GM12878 (cell line): ENCODE results near the gene RPS6KA4. TPM values are rescaled to one million over a fixed set of nuclear protein-coding genes. Genes with fewer than 3 reads are reported as not detected.

Experiments used
- ATAC-seq: fragments of 200-7000 bp; cut with Tn5 transposase; 3 replicates; pipeline ENCODE4 v1.9.1; 2020; ENCODE audit warnings: mild to moderate bottlenecking, moderate library complexity
- BruUV-seq: library from RNA; stranded (reverse); fragments of 400-500 nt; replicated peaks from 2 replicates; lab custom pipeline; 2021; lab: Mats Ljungman, UMichigan
- CTCF ChIA-PET: fragments of 300-600 bp; sonication (Branson Sonifier 250); formaldehyde crosslinking; extraction: SDS; loops from one replicate; lab custom pipeline; 2021; ENCODE audit warnings: inconsistent platforms; lab: Yijun Ruan, JAX
- POLR2A ChIA-PET: fragments of 350-600 bp; formaldehyde crosslinking; extraction: SDS; loops from one replicate; lab custom pipeline; 2021; ENCODE audit warnings: inconsistent platforms; lab: Charles Lee
- RAD21 ChIA-PET: fragments of 300-600 bp; sonication (Branson Sonifier 250); formaldehyde crosslinking; loops from one replicate; lab custom pipeline; 2023; ENCODE audit warnings: antibody characterized with exemption; ENCODE audit not compliant: unreplicated experiment; lab: Charles Lee
- SMC1A ChIA-PET: fragments of 300-600 bp; sonication (Branson Sonifier 250); formaldehyde crosslinking; loops from one replicate; lab custom pipeline; 2023; ENCODE audit not compliant: unreplicated experiment, uncharacterized antibody; lab: Charles Lee
- DNase-seq: peaks from one replicate; pipeline ENCODE4 v3.0.0-alpha.2; 2011; ENCODE audit warnings: low read depth, low spot score
- FAIRE-seq: peaks from 3 replicates; lab custom pipeline; 2011; peaks lifted over from hg19 to GRCh38; lab: Jason Lieb, UNC
- H2AFZ ChIP-seq: 2 replicates; pipeline ENCODE4 v1.6.0; 2011; ENCODE audit warnings: low read depth, low read length, control low read depth; ENCODE audit not compliant: control insufficient read depth
- H3K27ac ChIP-seq: 2 replicates; pipeline ENCODE4 v1.5.1; 2011; ENCODE audit warnings: control low read depth; ENCODE audit not compliant: control insufficient read depth, insufficient read depth
- H3K27me3 ChIP-seq, 2 experiments: replicated peaks in 1 of 2; 2 replicates each; pipeline versions ENCODE4 v1.6.0 to v1.6.1; 2011; ENCODE audit warnings: low read length in 1 of 2; ENCODE audit not compliant: control insufficient read depth in 2 of 2, insufficient read depth in 2 of 2
- H3K36me3 ChIP-seq, 2 experiments: 2 replicates each; pipeline ENCODE4 v1.5.1; 2011; ENCODE audit warnings: low read length in 1 of 2; ENCODE audit not compliant: control insufficient read depth in 2 of 2, insufficient read depth in 2 of 2
- H3K4me1 ChIP-seq: 2 replicates; pipeline ENCODE4 v1.6.1; 2011; ENCODE audit warnings: mild to moderate bottlenecking, low read length, moderate library complexity, mixed read lengths; ENCODE audit not compliant: control insufficient read depth, insufficient read depth
- H3K4me2 ChIP-seq: 2 replicates; pipeline ENCODE4 v1.6.0; 2011; ENCODE audit warnings: control low read depth; ENCODE audit not compliant: control insufficient read depth, insufficient read depth
- H3K4me3 ChIP-seq: fragments of 200-600 bp; sonication (generic); 2 replicates; pipeline ENCODE4 v1.5.1; 2016
- H3K79me2 ChIP-seq: 2 replicates; pipeline ENCODE4 v1.6.0; 2011; ENCODE audit warnings: low read length; ENCODE audit not compliant: control insufficient read depth, insufficient read depth
- H3K9ac ChIP-seq: 2 replicates; pipeline ENCODE4 v1.8.0; 2011; ENCODE audit warnings: low read length, control low read depth, mixed read lengths; ENCODE audit not compliant: control insufficient read depth, insufficient read depth
- H3K9me3 ChIP-seq: replicated peaks from 3 replicates; pipeline ENCODE4 v1.5.1; 2011; ENCODE audit warnings: mild to moderate bottlenecking, low read length; ENCODE audit not compliant: control insufficient read depth, insufficient read depth
- H4K20me1 ChIP-seq: 2 replicates; pipeline ENCODE4 v1.6.0; 2011; ENCODE audit not compliant: control insufficient read depth, insufficient read depth
- E2F8 ChIP-seq: fragments of 450-650 bp; IDR thresholded peaks from 2 replicates; pipeline ENCODE4 v1.6.1; 2018; ENCODE audit warnings: mild to moderate bottlenecking, low read depth, moderate library complexity; ENCODE audit not compliant: partially characterized antibody
- ESRRA ChIP-seq: IDR thresholded peaks from 2 replicates; pipeline ENCODE4 v1.6.1; 2012; ENCODE audit warnings: mild to moderate bottlenecking, low read length, improper control_type of control experiment
- HSF1 ChIP-seq: fragments of 150-350 bp; IDR thresholded peaks from 2 replicates; pipeline ENCODE4 v1.6.1; 2014; ENCODE audit warnings: mild to moderate bottlenecking, low read depth, low read length
- MEF2A ChIP-seq: IDR thresholded peaks from 2 replicates; pipeline ENCODE4 v1.6.1; 2011; ENCODE audit warnings: low read depth, mild to moderate bottlenecking, low read length, moderate library complexity; ENCODE audit not compliant: insufficient read depth
- NR2C2 ChIP-seq: IDR thresholded peaks from 2 replicates; pipeline ENCODE4 v1.6.1; 2011; ENCODE audit warnings: borderline replicate concordance, low read depth; ENCODE audit not compliant: control insufficient read depth, insufficient read length
- NR2F1 ChIP-seq: fragments of 450-650 bp; conservative IDR thresholded peaks from 2 replicates; pipeline ENCODE4 v1.6.1; 2017; ENCODE audit warnings: mild to moderate bottlenecking
- SPI1 ChIP-seq: IDR thresholded peaks from 2 replicates; pipeline ENCODE4 v1.6.1; 2011; ENCODE audit warnings: low read depth, mild to moderate bottlenecking, low read length, moderate library complexity, borderline replicate concordance; ENCODE audit not compliant: insufficient read depth
- ZBTB40 ChIP-seq: fragments of 450-650 bp; IDR thresholded peaks from 2 replicates; pipeline ENCODE4 v1.6.1; 2016; ENCODE audit warnings: mild to moderate bottlenecking, moderate library complexity, borderline replicate concordance
- ZNF384 ChIP-seq: IDR thresholded peaks from 2 replicates; pipeline ENCODE4 v1.6.1; 2012; ENCODE audit warnings: low read depth, mild to moderate bottlenecking, low read length, improper control_type of control experiment, borderline replicate concordance
- in situ Hi-C: fragments of 300-500 bp; cut with MboI; formaldehyde crosslinking; loops from 9 replicates; pipeline ENCODE4 v1.14.3; 2018; ENCODE audit warnings: mixed read lengths
- intact Hi-C: fragments of 100-400 bp; cut with micrococcal nuclease; formaldehyde crosslinking; loops from one replicate; pipeline ENCODE4 v1.14.2; 2022; ENCODE audit not compliant: unreplicated experiment
- polyA plus RNA-seq, 11 experiments: library from polyadenylated mRNA; depleted of rRNA in 4 of 11; unstranded in 6 of 11; stranded (reverse) in 5 of 11; fragments of >200 nt; fragmentation: Nextera tagmentation in 4 of 11; fragmentation: Illumina TruSeq in 1 of 11; extraction: Ambion mirVana in 4 of 11; extraction: Trizol in 1 of 11; gene quantifications; 1 replicate in 1 of 11; 2 replicates in 10 of 11; pipeline versions ENCODE4 v1.2.1 to v1.2.3, GENCODE V29; 2011 to 2016; ENCODE audit warnings: inconsistent platforms in 2 of 11, missing spikeins in 2 of 11, low read depth in 1 of 11
- total RNA-seq, 4 experiments: library from RNA; depleted of rRNA in 3 of 4; stranded (reverse); fragments of >200 nt in 3 of 4; fragmentation: Illumina TruSeq in 1 of 4; extraction: Trizol in 1 of 4; gene quantifications; 2 replicates each; pipeline versions ENCODE4 v1.2.1 to v1.2.3, GENCODE V29; 2013 to 2021

Gene RPS6KA4
- total and polyA plus RNA-seq, 10 of the 15 experiments (the other 5 are each of a cell fraction or from before 2014, with no cell fraction given), result 0.34 to 32.6 (median 11.3) TPM

GRCh38 chr11:64387916-64388315 lies 29.0 kb downstream of the RPS6KA4 start:
- ChIA-PET RAD21 (interaction anchor here (0.7 kb wide), 1 partner anchor 261 kb away, joined by 3 read pairs; no protein-coding TSS in a partner anchor), POLR2A (interaction anchor here (0.7 kb wide), 1 partner anchor 577 kb away, joined by 6 read pairs; no protein-coding TSS in a partner anchor), CTCF (interaction anchor here (1.2 kb wide), 1 partner anchor 28 kb away, joined by 4 read pairs; no protein-coding TSS in a partner anchor), SMC1A (no interaction called here)
- intact Hi-C loops, result no loop called here
- Histone ChIP-seq H2AFZ (no peak overlapping the region), H3K4me3 (no peak overlapping the region), H3K4me1 (no peaks in the 10 kb centered on the region), H3K79me2 (no peaks in the 10 kb centered on the region), H4K20me1 (no peaks in the 10 kb centered on the region), H3K9me3 (peaks cover 8% of the 10 kb centered on the region; the same call in 2 of the 3 replicates), H3K27me3 (peaks cover 0 to 2% of the 10 kb centered on the region in 2 experiments; a peak in 2 of 4 replicates), H3K27ac (no peak overlapping the region), H3K36me3 (no peaks in the 10 kb centered on the region), H3K9ac (no peak overlapping the region), H3K4me2 (no peak overlapping the region)
- no peak for DNase-seq
- FAIRE-seq, result no peak
- BruUV-seq, result no TSS peak
- in situ Hi-C loops, result no loop called here
- no peak for ATAC-seq
- TF ChIP-seq ESRRA (no peak), ZNF384 (no peak), ZBTB40 (no peak), NR2F1 (no peak), E2F8 (no peak), SPI1 (no peak), NR2C2 (no peak), HSF1 (no peak), MEF2A (no peak)
